ENCODE measurements around the gene RGL1.

DNA sequence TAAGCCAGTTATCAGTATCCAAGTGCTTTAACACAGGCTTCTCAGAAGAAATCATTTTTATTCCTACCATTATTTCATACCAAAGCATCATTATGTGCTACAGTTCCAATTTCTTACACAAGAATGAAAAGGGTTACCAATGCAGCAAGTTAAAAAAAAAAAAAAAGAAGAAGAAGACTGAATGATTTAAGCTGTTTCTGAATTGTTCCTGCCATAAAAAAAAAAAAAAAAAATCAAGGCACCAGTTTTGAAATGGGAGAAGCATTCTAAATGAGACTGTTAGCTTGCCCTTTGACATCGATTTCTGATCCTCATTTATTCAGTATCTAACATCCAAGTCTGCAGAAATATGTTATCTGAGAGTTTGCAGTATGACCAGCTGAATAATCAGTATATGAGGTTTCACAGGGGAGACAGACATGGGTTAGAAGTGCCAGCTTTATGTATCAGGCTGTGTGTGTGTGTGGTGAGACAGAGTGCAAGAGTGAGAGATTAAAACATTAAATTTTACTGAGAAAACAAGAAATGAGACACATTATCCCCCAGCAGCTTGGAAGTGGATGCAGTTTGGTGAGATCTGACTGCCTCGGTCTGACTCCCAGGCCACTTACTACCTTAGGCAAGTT, 126.8 kb downstream of the RGL1 start:
- no peak for TF ChIP-seq EZH2 (IDR thresholded peaks at IDR 0.05; ENCODE audit: borderline replicate concordance, low read depth, low read length, poor library complexity, severe bottlenecking)
- no peak for TF ChIP-seq CTCF (conservative IDR thresholded peaks at IDR 0.05; ENCODE audit: low read depth, low read length)

All from A673 (cell line).